ENCODE results near the gene SLIT1.

DNA sequence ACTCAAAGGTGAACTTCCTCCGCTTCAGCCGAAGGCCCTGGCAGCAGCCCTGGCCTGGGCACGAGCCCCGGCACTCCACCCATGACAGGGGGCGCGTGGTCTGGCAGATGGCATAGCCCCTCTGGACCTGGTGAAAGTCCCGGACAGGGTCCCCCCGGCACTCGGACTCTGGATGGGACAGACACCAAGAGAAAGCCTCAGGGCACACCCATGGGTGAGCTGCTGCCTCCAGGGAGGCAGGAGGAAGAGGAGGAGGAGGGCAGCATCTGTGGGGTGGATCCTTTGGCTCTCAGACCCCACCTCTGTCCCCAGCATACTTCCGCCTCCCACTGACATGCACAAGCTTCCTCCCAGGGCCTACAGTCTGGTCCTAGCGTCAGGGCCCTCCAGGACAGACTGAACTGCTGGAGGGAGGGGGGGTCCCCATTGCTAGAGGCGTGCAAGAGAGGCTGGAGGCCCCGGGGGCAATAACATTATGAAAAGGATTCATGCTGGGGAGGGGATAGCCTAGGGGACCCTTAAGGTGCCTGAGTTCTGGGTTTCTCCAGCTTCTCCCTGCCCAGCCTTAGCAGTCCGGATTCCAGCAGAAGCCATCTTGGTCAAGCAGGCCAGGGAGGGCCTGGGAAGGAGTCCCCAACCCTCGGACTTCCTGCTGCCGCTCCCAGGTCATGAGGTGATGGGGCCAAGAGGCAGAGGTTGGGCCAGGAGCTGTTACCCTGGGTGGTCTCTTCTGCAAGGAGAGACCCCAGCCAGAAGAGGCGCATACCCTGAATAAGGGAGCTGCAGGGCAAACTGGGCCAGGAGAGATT is 184.4 kb downstream of the SLIT1 start:
- TF ChIP-seq, protein P1, sequence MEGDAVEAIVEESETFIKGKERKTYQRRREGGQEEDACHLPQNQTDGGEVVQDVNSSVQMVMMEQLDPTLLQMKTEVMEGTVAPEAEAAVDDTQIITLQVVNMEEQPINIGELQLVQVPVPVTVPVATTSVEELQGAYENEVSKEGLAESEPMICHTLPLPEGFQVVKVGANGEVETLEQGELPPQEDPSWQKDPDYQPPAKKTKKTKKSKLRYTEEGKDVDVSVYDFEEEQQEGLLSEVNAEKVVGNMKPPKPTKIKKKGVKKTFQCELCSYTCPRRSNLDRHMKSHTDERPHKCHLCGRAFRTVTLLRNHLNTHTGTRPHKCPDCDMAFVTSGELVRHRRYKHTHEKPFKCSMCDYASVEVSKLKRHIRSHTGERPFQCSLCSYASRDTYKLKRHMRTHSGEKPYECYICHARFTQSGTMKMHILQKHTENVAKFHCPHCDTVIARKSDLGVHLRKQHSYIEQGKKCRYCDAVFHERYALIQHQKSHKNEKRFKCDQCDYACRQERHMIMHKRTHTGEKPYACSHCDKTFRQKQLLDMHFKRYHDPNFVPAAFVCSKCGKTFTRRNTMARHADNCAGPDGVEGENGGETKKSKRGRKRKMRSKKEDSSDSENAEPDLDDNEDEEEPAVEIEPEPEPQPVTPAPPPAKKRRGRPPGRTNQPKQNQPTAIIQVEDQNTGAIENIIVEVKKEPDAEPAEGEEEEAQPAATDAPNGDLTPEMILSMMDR (IDR thresholded peaks at IDR 0.05) = no peak
- TF ChIP-seq POLR2A (IDR thresholded peaks at IDR 0.05) = no peak

All from uterus (tissue), 2 donors.